Body of pancreas (tissue), 4 donors: ENCODE results near the gene EID1. TPM values are rescaled to one million over a fixed set of nuclear protein-coding genes. Genes with fewer than 3 reads are reported as not detected.

Experiments
- ATAC-seq: fragments of 150-250 bp; one replicate; pipeline ENCODE4 v1.9.1; 2016
- DNase-seq, 4 donors: peaks; one replicate each; pipeline ENCODE4 v3.0.0-alpha.2; 2019
- H3K27ac ChIP-seq, 4 donors: fragments of 200-600 bp; sonication (generic); 1 replicate in 3 of 4; 2 replicates in 1 of 4; pipeline versions ENCODE4 v1.5.1 to v1.6.1; 2016 to 2019; ENCODE audit warnings: mild to moderate bottlenecking in 1 of 4, mixed read lengths in 1 of 4, moderate library complexity in 1 of 4
- H3K27me3 ChIP-seq, 2 donors: fragments of 200-600 bp; sonication (generic); one replicate each; pipeline ENCODE4 v1.6.0; 2016; ENCODE audit warnings: mild to moderate bottlenecking in 1 of 2
- H3K36me3 ChIP-seq, 2 donors: fragments of 200-600 bp; sonication (generic); replicated peaks in 1 of 2; 2 replicates each; pipeline ENCODE4 v1.5.1; 2016; ENCODE audit warnings: low read depth in 2 of 2; ENCODE audit not compliant: insufficient read depth in 1 of 2
- H3K4me1 ChIP-seq: fragments of 200-600 bp; sonication (generic); one replicate; pipeline ENCODE4 v1.6.0; 2016
- H3K4me3 ChIP-seq, 2 donors: fragments of 200-600 bp; sonication (generic); 1 replicate in 1 of 2; 2 replicates in 1 of 2; pipeline ENCODE4 v1.5.1; 2016 to 2019
- H3K9me3 ChIP-seq, 3 donors: fragments of 200-600 bp; sonication (generic); 1 replicate in 2 of 3; 2 replicates in 1 of 3; pipeline ENCODE4 v1.5.1; 2016
- CTCF ChIP-seq, 7 experiments: fragments of 450-650 bp in 4 of 7; fragments of 200-600 bp in 3 of 7; sonication (generic) in 3 of 7; IDR thresholded peaks; one replicate each; pipeline ENCODE4 v1.5.1; 2016 to 2019; ENCODE audit warnings: antibody characterized with exemption in 7 of 7
- POLR2A ChIP-seq, 3 donors: fragments of 450-650 bp; IDR thresholded peaks; one replicate each; pipeline ENCODE4 v1.6.1; 2016; ENCODE audit warnings: antibody characterized with exemption in 3 of 3, mild to moderate bottlenecking in 2 of 3
- WGBS, 2 donors: methylation state at CpG; one replicate each; pipeline ENCODE4 v1.1.5; 2017; 5-methylcytosine and 5-hydroxymethylcytosine counted together
- intact Hi-C: fragments of 100-400 bp; cut with DNase I; formaldehyde crosslinking; loops from one replicate; pipeline ENCODE4 v1.15.1; 2023
- total RNA-seq, 2 donors: library from RNA; depleted of rRNA; stranded (reverse); fragments of >200 nt; gene quantifications; one replicate each; pipeline ENCODE4 v1.1.0, GENCODE V29; 2016

EID1 gene
- total RNA-seq, 2 donors from 2014 or later: 60.0 to 182 TPM

GRCh38 chr15:48868023-48868422 is 9.9 kb upstream of the EID1 start:
- H3K27ac ChIP-seq: no peak overlapping the region

GRCh38 chr15:48868536-48868935 is 9.4 kb upstream of the EID1 start:
- H3K4me1 ChIP-seq: peaks cover 12% of the 10 kb centered on the region
- no peak for DNase-seq
- TF ChIP-seq POLR2A (IDR thresholded peaks at IDR 0.05) (no peak), CTCF (IDR thresholded peaks at IDR 0.05) (no peak)
- H3K9me3 ChIP-seq: no peaks in the 10 kb centered on the region
- no peaks in the 10 kb centered on the region for H3K36me3 ChIP-seq
- no peaks in the 10 kb centered on the region for H3K27me3 ChIP-seq
- intact Hi-C loops: no loop called here
- ATAC-seq: no peak
- WGBS, 2 donors: 51 to 54% methylated on average over 2 of the region's 2 CpGs
- no peak overlapping the region for H3K4me3 ChIP-seq
- no peak overlapping the region for H3K27ac ChIP-seq

More at GRCh38 chr15:48868023-48868422, 9.9 kb upstream of the EID1 start:
- ATAC-seq (no peak), DNase-seq (no peak)
- no peak overlapping the region for H3K4me3 ChIP-seq
- no peaks in the 10 kb centered on the region for H3K27me3 ChIP-seq
- H3K4me1 ChIP-seq: peaks cover 12% of the 10 kb centered on the region
- no peaks in the 10 kb centered on the region for H3K36me3 ChIP-seq
- H3K9me3 ChIP-seq: no peaks in the 10 kb centered on the region
- intact Hi-C loops: no loop called here
- TF ChIP-seq POLR2A (IDR thresholded peaks at IDR 0.05) (no peak), CTCF (IDR thresholded peaks at IDR 0.05) (no peak)

- intact Hi-C loops: loop anchor here (10.0 kb wide), 1 partner anchor 755 kb away; the partner anchor contains the start of genes DTWD1 and FAM227B
- no peak overlapping the region for H3K4me3 ChIP-seq
- TF ChIP-seq POLR2A (IDR thresholded peaks at IDR 0.05) (no peak), CTCF (IDR thresholded peaks at IDR 0.05) (no peak)
- no peaks in the 10 kb centered on the region for H3K36me3 ChIP-seq
- H3K27me3 ChIP-seq: peaks cover 0 to 3% of the 10 kb centered on the region in 2 donors
- no peak overlapping the region for H3K27ac ChIP-seq
- 93 to 95% methylated on average over 1 of the region's 1 CpG for WGBS, 2 donors
- no peak for DNase-seq
- H3K4me1 ChIP-seq: peaks cover 9% of the 10 kb centered on the region
- ATAC-seq: no peak
- H3K9me3 ChIP-seq: no peaks in the 10 kb centered on the region
Measured at GRCh38 chr15:48869966-48870365, 8.0 kb upstream of the EID1 start.

- intact Hi-C loops: loop anchor here (10.0 kb wide), 1 partner anchor 753 kb away; the partner anchor contains the start of genes DTWD1 and FAM227B
- no peak overlapping the region for H3K27ac ChIP-seq
- no peak for ATAC-seq
Measured at GRCh38 chr15:48871542-48871941, 6.4 kb upstream of the EID1 start.

More at GRCh38 chr15:48871542-48871941, 6.4 kb upstream of the EID1 start:
- Histone ChIP-seq H3K4me3 (no peak overlapping the region), H3K27me3 (peaks cover 0 to 3% of the 10 kb centered on the region in 2 donors), H3K36me3 (no peaks in the 10 kb centered on the region), H3K9me3 (no peaks in the 10 kb centered on the region), H3K4me1 (no peaks in the 10 kb centered on the region)
- TF ChIP-seq CTCF (IDR thresholded peaks at IDR 0.05): no peak
- no peak for TF ChIP-seq POLR2A (IDR thresholded peaks at IDR 0.05)
- no peak for DNase-seq
